Measurements from ENCODE around the gene DENND6B.

The DENND6B gene

DNA sequence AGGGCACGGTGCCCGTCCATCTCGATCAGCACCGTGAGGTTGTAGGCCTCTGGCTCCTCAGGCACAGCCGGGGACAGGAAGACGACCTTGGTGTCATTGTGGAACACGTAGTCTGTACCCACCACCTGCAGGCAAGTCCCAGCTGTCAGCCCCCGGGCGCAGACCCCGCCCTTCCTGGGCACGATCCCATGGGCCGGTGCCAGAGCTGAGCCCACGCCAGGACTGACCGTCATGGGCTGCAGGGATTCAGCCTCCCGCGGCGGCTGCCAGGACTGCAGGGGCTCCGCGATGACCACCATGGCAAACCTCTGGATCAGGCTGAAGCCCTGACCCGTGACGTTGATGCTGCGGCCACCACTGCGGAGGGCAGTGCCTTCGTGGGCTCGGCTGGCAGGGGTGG lies 44.9 kb downstream of the DENND6B start:
- no peak for DNase-seq (ENCODE audit: extremely low spot score)
- no peak for TF ChIP-seq ARNT (IDR thresholded peaks at IDR 0.05)
- TF ChIP-seq FOXA1 (IDR thresholded peaks at IDR 0.05), result no peak
- no peak for TF ChIP-seq FOXK2 (IDR thresholded peaks at IDR 0.05)
- TF ChIP-seq LEF1 (IDR thresholded peaks at IDR 0.05; ENCODE audit: borderline replicate concordance), result no peak
- no peak for TF ChIP-seq TARDBP (IDR thresholded peaks at IDR 0.05)
- no peak for TF ChIP-seq ELF4 (IDR thresholded peaks at IDR 0.05)
- TF ChIP-seq NFRKB (IDR thresholded peaks at IDR 0.05), result no peak
- TF ChIP-seq CTBP1 (IDR thresholded peaks at IDR 0.05; ENCODE audit: borderline replicate concordance), result no peak
- TF ChIP-seq SUZ12 (IDR thresholded peaks at IDR 0.05), result no peak
- POLR2A ChIA-PET, result no interaction called here
- CTCF ChIA-PET, result interaction anchor here (0.7 kb wide), 1 partner anchor 370 kb away, joined by 3 read pairs; no protein-coding TSS in a partner anchor

GRCh38 chr22:50281384-50281760 lies 45.4 kb downstream of the DENND6B start:
- TF ChIP-seq FOXA1 (IDR thresholded peaks at IDR 0.05), result no peak
- TF ChIP-seq ZNF384 (IDR thresholded peaks at IDR 0.05), result no peak
- no peak for TF ChIP-seq ARNT (IDR thresholded peaks at IDR 0.05)
- no peak for TF ChIP-seq LEF1 (IDR thresholded peaks at IDR 0.05; ENCODE audit: borderline replicate concordance)
- TF ChIP-seq BHLHE40 (IDR thresholded peaks at IDR 0.05; ENCODE audit: borderline replicate concordance), result no peak
- TF ChIP-seq, protein P1, sequence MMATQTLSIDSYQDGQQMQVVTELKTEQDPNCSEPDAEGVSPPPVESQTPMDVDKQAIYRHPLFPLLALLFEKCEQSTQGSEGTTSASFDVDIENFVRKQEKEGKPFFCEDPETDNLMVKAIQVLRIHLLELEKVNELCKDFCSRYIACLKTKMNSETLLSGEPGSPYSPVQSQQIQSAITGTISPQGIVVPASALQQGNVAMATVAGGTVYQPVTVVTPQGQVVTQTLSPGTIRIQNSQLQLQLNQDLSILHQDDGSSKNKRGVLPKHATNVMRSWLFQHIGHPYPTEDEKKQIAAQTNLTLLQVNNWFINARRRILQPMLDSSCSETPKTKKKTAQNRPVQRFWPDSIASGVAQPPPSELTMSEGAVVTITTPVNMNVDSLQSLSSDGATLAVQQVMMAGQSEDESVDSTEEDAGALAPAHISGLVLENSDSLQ (IDR thresholded peaks at IDR 0.05), result no peak
- DNase-seq (ENCODE audit: extremely low spot score), result no peak
- ChIA-PET POLR2A (no interaction called here), CTCF (interaction anchor here (0.7 kb wide), 1 partner anchor 371 kb away, joined by 3 read pairs; no protein-coding TSS in a partner anchor)

DNA sequence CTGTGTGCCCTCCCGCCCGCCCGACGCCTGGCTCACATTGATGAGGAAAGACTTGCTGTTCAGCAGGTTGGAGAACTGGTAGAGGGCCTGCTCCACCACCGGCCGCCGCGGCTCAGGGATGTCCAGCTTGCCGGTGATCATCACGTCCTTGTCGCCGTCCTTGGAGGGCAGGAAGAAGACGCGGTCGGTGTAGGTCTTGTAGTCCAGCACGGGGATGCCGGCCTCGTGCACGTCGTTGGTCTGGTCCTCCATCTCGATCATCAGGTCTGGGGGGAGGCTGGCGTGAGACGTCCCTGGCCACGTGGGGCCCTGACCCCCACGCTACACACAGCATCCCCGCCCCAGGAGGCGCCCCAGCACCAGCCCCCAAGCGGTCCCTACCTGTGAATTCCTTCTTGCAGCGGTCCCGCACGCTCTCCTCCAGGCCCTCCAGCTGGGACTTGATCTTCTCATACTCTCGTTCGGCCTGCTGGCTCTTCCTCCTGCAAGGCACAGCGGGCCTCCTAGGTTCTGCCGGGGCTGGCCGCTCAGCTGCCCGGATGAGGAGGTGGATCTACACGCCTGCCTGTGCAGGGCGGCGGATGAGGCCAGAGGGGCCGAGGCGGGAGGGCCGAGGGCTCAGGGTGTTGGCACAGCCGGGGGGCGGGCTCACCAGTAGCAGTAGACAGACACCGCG lies 46.0 kb downstream of the DENND6B start:
- ChIA-PET POLR2A (no interaction called here), CTCF (no interaction called here)
- TF ChIP-seq SUZ12 (IDR thresholded peaks at IDR 0.05) (no peak), ELF4 (IDR thresholded peaks at IDR 0.05) (no peak), TARDBP (IDR thresholded peaks at IDR 0.05) (no peak), L3MBTL2 (conservative IDR thresholded peaks at IDR 0.05) (no peak), SP1 (IDR thresholded peaks at IDR 0.05) (no peak), FOXM1 (IDR thresholded peaks at IDR 0.05; ENCODE audit: borderline replicate concordance) (no peak), FOXA1 (IDR thresholded peaks at IDR 0.05) (no peak), BHLHE40 (IDR thresholded peaks at IDR 0.05; ENCODE audit: borderline replicate concordance) (no peak), LEF1 (IDR thresholded peaks at IDR 0.05; ENCODE audit: borderline replicate concordance) (no peak), NFRKB (IDR thresholded peaks at IDR 0.05) (no peak), CTBP1 (IDR thresholded peaks at IDR 0.05; ENCODE audit: borderline replicate concordance) (no peak), ZNF384 (IDR thresholded peaks at IDR 0.05) (no peak), FOXK2 (IDR thresholded peaks at IDR 0.05) (no peak)
- TF ChIP-seq, protein P1 (IDR thresholded peaks at IDR 0.05), result no peak
- no peak for DNase-seq (ENCODE audit: extremely low spot score)

GRCh38 chr22:50280022-50280707 lies 46.6 kb downstream of the DENND6B start:
- ChIA-PET CTCF (no interaction called here), POLR2A (no interaction called here)
- TF ChIP-seq FOXA1 (IDR thresholded peaks at IDR 0.05) (no peak), BHLHE40 (IDR thresholded peaks at IDR 0.05; ENCODE audit: borderline replicate concordance) (no peak), FOXM1 (IDR thresholded peaks at IDR 0.05; ENCODE audit: borderline replicate concordance) (no peak), HDGF (IDR thresholded peaks at IDR 0.05; ENCODE audit: borderline replicate concordance) (no peak), FOXK2 (IDR thresholded peaks at IDR 0.05) (no peak), ZNF384 (IDR thresholded peaks at IDR 0.05) (no peak), ELF4 (IDR thresholded peaks at IDR 0.05) (no peak), SUZ12 (IDR thresholded peaks at IDR 0.05) (no peak), L3MBTL2 (conservative IDR thresholded peaks at IDR 0.05) (no peak), NFRKB (IDR thresholded peaks at IDR 0.05) (no peak)
- DNase-seq (ENCODE audit: extremely low spot score), result no peak

DNA sequence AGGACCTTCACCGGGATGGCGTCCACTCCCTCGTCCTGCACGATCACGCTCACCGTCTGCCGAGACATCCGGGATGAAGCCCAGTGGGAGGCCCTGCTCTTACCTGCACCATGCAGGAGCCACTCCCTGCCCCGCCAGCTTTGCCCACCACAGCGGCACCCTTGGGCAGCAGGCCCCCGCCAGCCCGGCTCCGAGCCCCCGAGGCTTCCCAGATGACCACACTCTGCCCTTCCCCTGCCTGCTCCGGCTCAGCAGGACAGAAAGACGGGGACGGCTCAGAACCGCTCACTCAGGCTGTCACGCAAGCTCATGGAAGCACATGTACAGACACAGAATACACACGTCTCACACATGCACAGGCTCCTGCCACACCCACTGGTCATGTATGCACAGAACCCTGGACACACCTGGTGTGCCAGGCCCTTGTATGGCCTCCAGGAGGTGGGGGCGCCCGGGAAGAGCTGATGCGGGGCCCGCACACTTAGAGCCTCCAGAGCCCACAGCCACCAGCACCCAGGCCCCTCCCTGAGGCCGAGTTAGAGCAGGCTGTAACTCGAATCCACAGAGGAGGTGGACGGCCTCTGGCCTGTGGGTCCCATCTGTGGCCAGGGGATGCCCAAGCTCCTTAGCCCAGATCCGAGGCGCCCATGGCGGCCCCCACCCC lies 47.7 kb downstream of the DENND6B start:
- no peak for TF ChIP-seq LEF1 (IDR thresholded peaks at IDR 0.05; ENCODE audit: borderline replicate concordance)
- no peak for TF ChIP-seq L3MBTL2 (conservative IDR thresholded peaks at IDR 0.05)
- TF ChIP-seq HDGF (IDR thresholded peaks at IDR 0.05; ENCODE audit: borderline replicate concordance), result no peak
- TF ChIP-seq, protein P1 (IDR thresholded peaks at IDR 0.05), result no peak
- TF ChIP-seq SP1 (IDR thresholded peaks at IDR 0.05), result no peak
- TF ChIP-seq FOXA1 (IDR thresholded peaks at IDR 0.05), result no peak
- no peak for TF ChIP-seq FOXK2 (IDR thresholded peaks at IDR 0.05)
- TF ChIP-seq TARDBP (IDR thresholded peaks at IDR 0.05), result no peak
- TF ChIP-seq ARNT (IDR thresholded peaks at IDR 0.05), result no peak
- no peak for DNase-seq (ENCODE audit: extremely low spot score)
- POLR2A ChIA-PET, result no interaction called here
- CTCF ChIA-PET, result no interaction called here

DNA sequence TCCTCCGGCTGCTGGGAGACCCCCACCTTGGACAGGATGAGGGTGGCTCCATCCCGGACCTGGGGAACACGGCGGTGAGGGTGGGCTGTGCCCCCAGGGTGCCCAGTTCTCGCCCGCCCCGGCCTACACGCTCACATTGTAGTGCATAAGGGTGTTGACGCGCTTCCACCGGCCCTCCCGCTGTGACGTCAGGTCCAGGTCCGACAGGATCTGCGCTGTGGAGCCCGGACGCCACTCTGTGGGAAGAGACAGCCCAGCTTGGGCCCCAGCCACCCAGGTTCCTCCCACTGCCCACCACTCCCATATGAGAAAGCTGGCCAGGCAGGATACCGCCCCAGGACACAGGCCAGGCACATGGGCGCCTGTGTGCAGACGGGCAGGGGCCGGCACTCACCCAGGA lies 48.4 kb downstream of the DENND6B start:
- DNase-seq (ENCODE audit: extremely low spot score), result no peak
- POLR2A ChIA-PET, result no interaction called here
- no peak for TF ChIP-seq FOXM1 (IDR thresholded peaks at IDR 0.05; ENCODE audit: borderline replicate concordance)
- no peak for TF ChIP-seq NFRKB (IDR thresholded peaks at IDR 0.05)
- no peak for TF ChIP-seq HDGF (IDR thresholded peaks at IDR 0.05; ENCODE audit: borderline replicate concordance)
- TF ChIP-seq ZNF384 (IDR thresholded peaks at IDR 0.05), result no peak
- no peak for TF ChIP-seq L3MBTL2 (conservative IDR thresholded peaks at IDR 0.05)
- TF ChIP-seq FOXK2 (IDR thresholded peaks at IDR 0.05), result no peak
- no peak for TF ChIP-seq FOXA1 (IDR thresholded peaks at IDR 0.05)
- TF ChIP-seq, protein P1 (IDR thresholded peaks at IDR 0.05), result no peak
- no peak for TF ChIP-seq ELF4 (IDR thresholded peaks at IDR 0.05)
- no peak for TF ChIP-seq ARNT (IDR thresholded peaks at IDR 0.05)
- TF ChIP-seq SUZ12 (IDR thresholded peaks at IDR 0.05), result no peak
- TF ChIP-seq TARDBP (IDR thresholded peaks at IDR 0.05), result no peak
- TF ChIP-seq BHLHE40 (IDR thresholded peaks at IDR 0.05; ENCODE audit: borderline replicate concordance), result no peak
- TF ChIP-seq SP1 (IDR thresholded peaks at IDR 0.05), result no peak
- no peak for TF ChIP-seq CTBP1 (IDR thresholded peaks at IDR 0.05; ENCODE audit: borderline replicate concordance)
- TF ChIP-seq LEF1 (IDR thresholded peaks at IDR 0.05; ENCODE audit: borderline replicate concordance), result no peak
- CTCF ChIA-PET, result no interaction called here
